Measurements from ENCODE around the gene GABBR1. TPM values are rescaled to one million over a fixed set of nuclear protein-coding genes. Genes with fewer than 3 reads are reported as not detected.

The GABBR1 gene
- total and polyA plus RNA-seq, 2 donors (not counting 3 experiments of a cell fraction or from before 2014, with no cell fraction given), result 43.6 to 50.8 TPM

DNA sequence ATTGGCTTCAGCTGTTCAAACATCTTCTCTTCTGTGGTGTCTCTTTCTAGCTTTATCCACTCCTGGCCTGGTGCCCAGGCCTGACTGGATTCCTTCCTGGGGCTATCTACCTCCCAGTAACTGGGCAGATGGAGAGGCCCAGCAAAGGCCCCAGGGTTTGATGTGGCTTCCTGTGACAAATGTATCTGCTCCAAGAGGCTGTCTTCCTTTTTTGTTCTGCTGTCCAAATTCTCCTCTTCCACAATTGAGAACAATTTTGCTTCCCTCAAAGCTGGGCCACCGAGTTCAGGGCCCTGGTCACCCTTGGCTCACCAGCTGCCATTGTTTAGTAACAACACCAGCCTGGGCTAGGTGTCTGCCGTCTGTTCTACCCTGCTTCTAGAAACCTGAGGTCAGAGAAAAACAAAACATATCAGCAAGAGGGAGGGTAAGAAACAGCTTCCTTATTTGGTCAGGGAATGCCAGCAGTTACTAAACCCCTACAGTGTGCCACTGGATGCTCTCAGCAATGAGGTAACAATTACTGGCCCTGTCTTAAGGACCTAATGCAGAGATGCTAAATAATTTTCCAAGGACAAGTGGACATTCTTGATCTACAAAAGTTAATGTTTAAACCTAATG lies 44.1 kb upstream of the GABBR1 start:
- Histone ChIP-seq H2AFZ (ENCODE audit: low read depth, low read length) (no peak overlapping the region), H3K27ac (ENCODE audit: insufficient read depth, low read depth, low read length) (no peak overlapping the region), H4K20me1 (replicated peaks; ENCODE audit: control insufficient read depth, extremely low read depth, insufficient read depth, low read length) (no peaks in the 10 kb centered on the region), H3K27me3 (ENCODE audit: control insufficient read depth in 2 of 2, insufficient read depth in 2 of 2, low read length in 2 of 2) (peaks cover 0 to 2% of the 10 kb centered on the region in 2 experiments), H3K4me2 (ENCODE audit: insufficient read depth, low read length) (no peak overlapping the region), H3K9me1 (replicated peaks; ENCODE audit: control insufficient read depth, extremely low read depth, insufficient read depth, low read length) (no peaks in the 10 kb centered on the region), H3K9me3 (replicated peaks; ENCODE audit: control insufficient read depth, insufficient read depth, low read length) (no peaks in the 10 kb centered on the region), H3K79me2 (ENCODE audit: control insufficient read depth, insufficient read depth, low read length) (no peaks in the 10 kb centered on the region), H3K36me3 (ENCODE audit: control insufficient read depth in 2 of 2, extremely low read depth in 1 of 2, insufficient read depth in 2 of 2, low read length in 2 of 2) (no peaks in the 10 kb centered on the region), H3K4me1 (ENCODE audit: control insufficient read depth, extremely low read depth, insufficient read depth, low read length) (no peaks in the 10 kb centered on the region), H3K4me3 (replicated peaks in 1 of 3; ENCODE audit: insufficient read depth in 1 of 3, low read depth in 1 of 3, low read length in 3 of 3) (no peak overlapping the region), H3K9ac (replicated peaks; ENCODE audit: extremely low read depth, insufficient read depth, low read length) (no peak overlapping the region)
- intact Hi-C loops (cut with micrococcal nuclease), result no loop called here
- FAIRE-seq (no peak), DNase-seq (ENCODE audit: low read depth, low spot score) (no peak)
- dilution Hi-C loops (cut with MboI; ENCODE audit: extremely low pct_ligation_motif_present, low sequenced_read_pairs), result no loop called here
- POLR2A ChIA-PET, result no interaction called here
- peak; percentile 14 for TF ChIP-seq FOS (IDR thresholded peaks at IDR 0.05; ENCODE audit: borderline replicate concordance, insufficient read depth, low read length)
- TF ChIP-seq, protein P1, sequence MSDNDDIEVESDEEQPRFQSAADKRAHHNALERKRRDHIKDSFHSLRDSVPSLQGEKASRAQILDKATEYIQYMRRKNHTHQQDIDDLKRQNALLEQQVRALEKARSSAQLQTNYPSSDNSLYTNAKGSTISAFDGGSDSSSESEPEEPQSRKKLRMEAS (IDR thresholded peaks at IDR 0.05; ENCODE audit: insufficient read depth, insufficient read length), result no peak
- BruUV-seq (replicated peaks), result no TSS peak
- CTCF ChIA-PET, result interaction anchor here (0.7 to 3.0 kb wide), 7 partner anchors 11 to 27 kb away, joined by 3 to 33 read pairs (median 4); no protein-coding TSS in a partner anchor

DNA sequence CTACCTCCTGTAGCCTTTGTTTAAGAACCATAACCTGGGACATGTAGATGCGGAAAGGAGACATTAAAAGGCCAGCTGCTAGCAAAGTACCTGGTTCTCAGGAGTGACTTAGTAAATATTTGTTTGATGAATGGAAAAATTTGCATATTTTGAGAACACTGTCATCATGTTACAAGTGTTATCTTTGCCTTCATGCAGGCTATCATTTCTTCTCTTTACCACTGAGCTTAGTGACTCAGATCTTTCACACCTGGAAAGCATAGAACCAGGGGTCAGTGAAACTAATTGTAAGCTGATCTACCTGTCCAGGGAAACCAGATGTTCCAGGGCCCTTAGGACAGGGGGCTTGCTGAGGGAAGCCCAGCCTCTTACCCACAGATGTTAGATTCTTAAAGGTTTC lies 42.6 kb upstream of the GABBR1 start:
- FAIRE-seq, result no peak
- DNase-seq (ENCODE audit: low read depth, low spot score), result no peak
- H3K79me2 ChIP-seq (ENCODE audit: control insufficient read depth, insufficient read depth, low read length), result no peaks in the 10 kb centered on the region
- H3K4me2 ChIP-seq (ENCODE audit: insufficient read depth, low read length), result no peak overlapping the region
- H3K36me3 ChIP-seq (ENCODE audit: control insufficient read depth in 2 of 2, extremely low read depth in 1 of 2, insufficient read depth in 2 of 2, low read length in 2 of 2), result no peaks in the 10 kb centered on the region
- BruUV-seq (replicated peaks), result no TSS peak
- H3K4me1 ChIP-seq (ENCODE audit: control insufficient read depth, extremely low read depth, insufficient read depth, low read length), result no peaks in the 10 kb centered on the region
- no peaks in the 10 kb centered on the region for H3K9me3 ChIP-seq (replicated peaks; ENCODE audit: control insufficient read depth, insufficient read depth, low read length)
- no peaks in the 10 kb centered on the region for H4K20me1 ChIP-seq (replicated peaks; ENCODE audit: control insufficient read depth, extremely low read depth, insufficient read depth, low read length)
- no peak overlapping the region for H3K9ac ChIP-seq (replicated peaks; ENCODE audit: extremely low read depth, insufficient read depth, low read length)
- H3K27ac ChIP-seq (ENCODE audit: insufficient read depth, low read depth, low read length), result no peak overlapping the region
- no peaks in the 10 kb centered on the region for H3K9me1 ChIP-seq (replicated peaks; ENCODE audit: control insufficient read depth, extremely low read depth, insufficient read depth, low read length)
- no peak overlapping the region for H3K4me3 ChIP-seq (replicated peaks in 1 of 3; ENCODE audit: insufficient read depth in 1 of 3, low read depth in 1 of 3, low read length in 3 of 3)
- intact Hi-C loops (cut with micrococcal nuclease) (no loop called here), dilution Hi-C loops (cut with MboI; ENCODE audit: extremely low pct_ligation_motif_present, low sequenced_read_pairs) (no loop called here)
- POLR2A ChIA-PET, result no interaction called here
- CTCF ChIA-PET, result interaction anchor here (1.1 to 3.0 kb wide), 4 partner anchors 9 to 52 kb away, joined by 3 to 33 read pairs (median 6); no protein-coding TSS in a partner anchor
- peaks cover 0 to 3% of the 10 kb centered on the region in 2 experiments for H3K27me3 ChIP-seq (ENCODE audit: control insufficient read depth in 2 of 2, insufficient read depth in 2 of 2, low read length in 2 of 2)
- no peak for TF ChIP-seq GATA2 (IDR thresholded peaks at IDR 0.05; ENCODE audit: insufficient read depth, insufficient read length, low read depth, low read length)
- no peak for TF ChIP-seq MYC (IDR thresholded peaks at IDR 0.05; ENCODE audit: low read depth, low read length)
- no peak for TF ChIP-seq POLR2AphosphoS5 (IDR thresholded peaks at IDR 0.05; ENCODE audit: insufficient read depth, low read depth, low read length)
- TF ChIP-seq JUN (IDR thresholded peaks at IDR 0.05; ENCODE audit: borderline replicate concordance, insufficient read depth, insufficient read length, low read depth), result no peak
- no peak for TF ChIP-seq FOS (IDR thresholded peaks at IDR 0.05; ENCODE audit: borderline replicate concordance, insufficient read depth, low read length)
- TF ChIP-seq, protein P1 (IDR thresholded peaks at IDR 0.05; ENCODE audit: insufficient read depth, insufficient read length), result no peak
- TF ChIP-seq, protein P2, sequence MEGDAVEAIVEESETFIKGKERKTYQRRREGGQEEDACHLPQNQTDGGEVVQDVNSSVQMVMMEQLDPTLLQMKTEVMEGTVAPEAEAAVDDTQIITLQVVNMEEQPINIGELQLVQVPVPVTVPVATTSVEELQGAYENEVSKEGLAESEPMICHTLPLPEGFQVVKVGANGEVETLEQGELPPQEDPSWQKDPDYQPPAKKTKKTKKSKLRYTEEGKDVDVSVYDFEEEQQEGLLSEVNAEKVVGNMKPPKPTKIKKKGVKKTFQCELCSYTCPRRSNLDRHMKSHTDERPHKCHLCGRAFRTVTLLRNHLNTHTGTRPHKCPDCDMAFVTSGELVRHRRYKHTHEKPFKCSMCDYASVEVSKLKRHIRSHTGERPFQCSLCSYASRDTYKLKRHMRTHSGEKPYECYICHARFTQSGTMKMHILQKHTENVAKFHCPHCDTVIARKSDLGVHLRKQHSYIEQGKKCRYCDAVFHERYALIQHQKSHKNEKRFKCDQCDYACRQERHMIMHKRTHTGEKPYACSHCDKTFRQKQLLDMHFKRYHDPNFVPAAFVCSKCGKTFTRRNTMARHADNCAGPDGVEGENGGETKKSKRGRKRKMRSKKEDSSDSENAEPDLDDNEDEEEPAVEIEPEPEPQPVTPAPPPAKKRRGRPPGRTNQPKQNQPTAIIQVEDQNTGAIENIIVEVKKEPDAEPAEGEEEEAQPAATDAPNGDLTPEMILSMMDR (IDR thresholded peaks at IDR 0.05; ENCODE audit: extremely low read depth in 1 of 2, insufficient read depth in 1 of 2, low read depth in 1 of 2, low read length in 2 of 2), result no peak
- no peak for TF ChIP-seq EZH2 (IDR thresholded peaks at IDR 0.05; ENCODE audit: borderline replicate concordance, low read depth, low read length, severe bottlenecking)
- no peak for TF ChIP-seq POLR2A (IDR thresholded peaks at IDR 0.05; ENCODE audit: low read depth, low read length)
- H2AFZ ChIP-seq (ENCODE audit: low read depth, low read length), result no peak overlapping the region

Data from endothelial cell of umbilical vein (primary cell).